Mucosa of descending colon (tissue), 3 donors: ENCODE results near the gene NKPD1. TPM values are rescaled to one million over a fixed set of nuclear protein-coding genes. Genes with fewer than 3 reads are reported as not detected.
A peak's percentile ranks its signal among the peaks of the same experiment; 100 is the strongest.
"Not testable (repeated sequence)": the region's sequence is repeated elsewhere in the genome, so short reads cannot be mapped to it uniquely, and the experiment has no call there.

Experiments used
- ATAC-seq: fragments of 200-7000 bp; cut with Tn5 transposase; one replicate; pipeline ENCODE4 v1.9.1; 2020; ENCODE audit warnings: mild to moderate bottlenecking, moderate library complexity
- DNase-seq, 3 donors: peaks; one replicate each; pipeline ENCODE4 v3.0.0-alpha.2; 2020
- H3K36me3 ChIP-seq: fragments of 200-600 bp; one replicate; pipeline ENCODE4 v1.8.0; 2021; ENCODE audit warnings: low read depth, mild to moderate bottlenecking
- H3K4me1 ChIP-seq: fragments of 200-600 bp; one replicate; pipeline ENCODE4 v1.8.0; 2021; ENCODE audit warnings: low read depth, mild to moderate bottlenecking
- H3K4me3 ChIP-seq: fragments of 200-600 bp; one replicate; pipeline ENCODE4 v1.8.0; 2021; ENCODE audit warnings: mild to moderate bottlenecking
- H3K9me3 ChIP-seq: fragments of 200-600 bp; one replicate; pipeline ENCODE4 v1.8.0; 2021; ENCODE audit warnings: mild to moderate bottlenecking
- intact Hi-C, 2 donors: fragments of 100-400 bp; cut with DNase I in 1 of 2; cut with micrococcal nuclease in 1 of 2; formaldehyde crosslinking; loops; one replicate each; pipeline versions ENCODE4 v1.11.0 to v1.11.1; 2022; cut with DNase I, micrococcal nuclease
- total RNA-seq, 3 donors: library from RNA; stranded (reverse); fragmentation: NEBNext Ultra II Directional in 2 of 3; extraction: Animal tissue kit (Norgen Biotek cat#: 25700) in 2 of 3; gene quantifications; one replicate each; pipeline versions ENCODE4 v1.2.1 to v1.2.4, GENCODE V29; 2021 to 2023
- TF ChIP-seq, protein P1 (sequence below): fragments of 200-600 bp; IDR thresholded peaks from one replicate; pipeline ENCODE4 v1.8.0; 2022; ENCODE audit warnings: antibody characterized with exemption, mild to moderate bottlenecking
- donor health status: DM: no; HTN: no; CAD: no; lungs with moderate emphysema.
- donor health status: DM: no; HTN: no; CAD: no.
- donor health status: DM: no; HTN: yes; CAD: no.

The NKPD1 gene
- total RNA-seq, 3 donors from 2014 or later = not detected

DNA sequence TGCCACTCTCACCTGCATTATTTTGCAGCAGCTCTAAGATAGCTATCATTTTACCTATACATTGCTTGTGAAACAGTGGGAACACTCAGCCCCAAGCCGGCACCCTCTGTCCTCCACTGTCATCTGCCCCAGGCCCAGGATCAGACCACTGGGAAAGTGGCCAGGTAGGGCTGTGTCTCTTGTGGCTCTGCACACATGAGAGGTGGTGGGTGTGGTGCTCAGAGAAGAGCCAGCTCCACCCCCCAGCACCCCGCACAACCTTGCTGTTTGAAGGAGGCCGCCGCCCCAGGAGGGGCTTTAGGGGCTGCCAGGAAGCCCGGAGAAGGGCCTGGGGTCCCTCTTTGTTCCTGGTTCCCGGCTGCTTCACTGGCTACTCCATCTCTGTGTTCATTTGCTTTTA is 41.2 kb downstream of the NKPD1 start:
- ATAC-seq = peak; percentile 20
- intact Hi-C loops = no loop called here
- H3K4me3 ChIP-seq = no peak overlapping the region
- H3K4me1 ChIP-seq = peaks cover 41% of the 10 kb centered on the region
- TF ChIP-seq, protein P1, sequence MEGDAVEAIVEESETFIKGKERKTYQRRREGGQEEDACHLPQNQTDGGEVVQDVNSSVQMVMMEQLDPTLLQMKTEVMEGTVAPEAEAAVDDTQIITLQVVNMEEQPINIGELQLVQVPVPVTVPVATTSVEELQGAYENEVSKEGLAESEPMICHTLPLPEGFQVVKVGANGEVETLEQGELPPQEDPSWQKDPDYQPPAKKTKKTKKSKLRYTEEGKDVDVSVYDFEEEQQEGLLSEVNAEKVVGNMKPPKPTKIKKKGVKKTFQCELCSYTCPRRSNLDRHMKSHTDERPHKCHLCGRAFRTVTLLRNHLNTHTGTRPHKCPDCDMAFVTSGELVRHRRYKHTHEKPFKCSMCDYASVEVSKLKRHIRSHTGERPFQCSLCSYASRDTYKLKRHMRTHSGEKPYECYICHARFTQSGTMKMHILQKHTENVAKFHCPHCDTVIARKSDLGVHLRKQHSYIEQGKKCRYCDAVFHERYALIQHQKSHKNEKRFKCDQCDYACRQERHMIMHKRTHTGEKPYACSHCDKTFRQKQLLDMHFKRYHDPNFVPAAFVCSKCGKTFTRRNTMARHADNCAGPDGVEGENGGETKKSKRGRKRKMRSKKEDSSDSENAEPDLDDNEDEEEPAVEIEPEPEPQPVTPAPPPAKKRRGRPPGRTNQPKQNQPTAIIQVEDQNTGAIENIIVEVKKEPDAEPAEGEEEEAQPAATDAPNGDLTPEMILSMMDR = no peak
- no peaks in the 10 kb centered on the region for H3K36me3 ChIP-seq
- peak in 2 of 3 donors; percentile 50 to 57 for DNase-seq
- H3K9me3 ChIP-seq = no peaks in the 10 kb centered on the region

- H3K4me3 ChIP-seq, H3K9me3 ChIP-seq, intact Hi-C loops, H3K36me3 ChIP-seq: not testable (repeated sequence)
- peak; percentile 44 to 67 (median 58) for DNase-seq
- H3K4me1 ChIP-seq = peaks cover 49% of the 10 kb centered on the region
- peak; percentile 51 for ATAC-seq
Measured at GRCh38 chr19:45118591-45119355, 42.0 kb downstream of the NKPD1 start.

GRCh38 chr19:45118106-45118505 is 42.7 kb downstream of the NKPD1 start:
- ATAC-seq = no peak
- H3K9me3 ChIP-seq = no peaks in the 10 kb centered on the region
- intact Hi-C loops = no loop called here
- no peak for DNase-seq
- TF ChIP-seq, protein P1 = no peak
- H3K4me3 ChIP-seq = no peak overlapping the region
- no peaks in the 10 kb centered on the region for H3K36me3 ChIP-seq
- peaks cover 52% of the 10 kb centered on the region for H3K4me1 ChIP-seq

- peaks cover 52% of the 10 kb centered on the region for H3K4me1 ChIP-seq
- peak in 1 of 3 donors; percentile 48 for DNase-seq
- TF ChIP-seq, protein P1 = no peak
- no peaks in the 10 kb centered on the region for H3K36me3 ChIP-seq
- intact Hi-C loops = no loop called here
- H3K4me3 ChIP-seq = no peak overlapping the region
- no peaks in the 10 kb centered on the region for H3K9me3 ChIP-seq
- peak; percentile 35 for ATAC-seq
Measured at GRCh38 chr19:45117671-45118070, 43.1 kb downstream of the NKPD1 start.

- TF ChIP-seq, protein P1 = no peak
- Histone ChIP-seq H3K4me1 (peaks cover 57% of the 10 kb centered on the region), H3K36me3 (no peaks in the 10 kb centered on the region), H3K9me3 (no peaks in the 10 kb centered on the region), H3K4me3 (no peak overlapping the region)
- peak; percentile 4 for ATAC-seq
- intact Hi-C loops = no loop called here
- DNase-seq = peak in 2 of 3 donors; percentile 35 to 42
Measured at GRCh38 chr19:45117167-45117594, 43.6 kb downstream of the NKPD1 start.

GRCh38 chr19:45115809-45116615 is 44.8 kb downstream of the NKPD1 start:
- H3K4me1 ChIP-seq = peaks cover 67% of the 10 kb centered on the region
- no peak overlapping the region for H3K4me3 ChIP-seq
- H3K36me3 ChIP-seq = no peaks in the 10 kb centered on the region
- DNase-seq (no peak), ATAC-seq (no peak)
- H3K9me3 ChIP-seq = no peaks in the 10 kb centered on the region
- TF ChIP-seq, protein P1 = no peak
- intact Hi-C loops = no loop called here
